ENCODE data around the gene CCDC92. TPM values are rescaled to one million over a fixed set of nuclear protein-coding genes. Genes with fewer than 3 reads are reported as not detected.

CCDC92 gene
- total RNA-seq, 1 donor from 2014 or later, result 45.6 TPM

- no peak for DNase-seq (ENCODE audit: low spot score)
These were observed 62.6 kb downstream of the CCDC92 start for GRCh38 chr12:123910057-123910456.

- DNase-seq (ENCODE audit: low spot score), result no peak
These were observed 63.5 kb downstream of the CCDC92 start for GRCh38 chr12:123908884-123909725.

GRCh38 chr12:123907726-123908476, 64.7 kb downstream of the CCDC92 start:
- no peak for DNase-seq (ENCODE audit: low spot score)

- DNase-seq (ENCODE audit: low spot score), result no peak
These were observed 65.8 kb downstream of the CCDC92 start for GRCh38 chr12:123906711-123907420.

GRCh38 chr12:123905319-123905925, 67.2 kb downstream of the CCDC92 start:
- peak; percentile 55 for DNase-seq (ENCODE audit: low spot score)

- no peak for DNase-seq (ENCODE audit: low spot score)
These were observed 69.1 kb downstream of the CCDC92 start for GRCh38 chr12:123903301-123904065.

- DNase-seq (ENCODE audit: low spot score), result no peak
These were observed 69.8 kb downstream of the CCDC92 start for GRCh38 chr12:123902821-123903220.

- no peak for DNase-seq (ENCODE audit: low spot score)
These were observed 71.7 kb downstream of the CCDC92 start for GRCh38 chr12:123900871-123901376.

- no peak for DNase-seq (ENCODE audit: low spot score)
These were observed 73.3 kb downstream of the CCDC92 start for GRCh38 chr12:123899368-123899767.

GRCh38 chr12:123898673-123899072, 74.0 kb downstream of the CCDC92 start:
- DNase-seq (ENCODE audit: low spot score), result no peak

- DNase-seq (ENCODE audit: low spot score), result no peak
These were observed 75.4 kb downstream of the CCDC92 start for GRCh38 chr12:123897221-123897620.

GRCh38 chr12:123896767-123897166, 75.9 kb downstream of the CCDC92 start:
- no peak for DNase-seq (ENCODE audit: low spot score)

- no peak for DNase-seq (ENCODE audit: low spot score)
These were observed 77.2 kb downstream of the CCDC92 start for GRCh38 chr12:123895451-123895850.

GRCh38 chr12:123894823-123895345, 77.7 kb downstream of the CCDC92 start:
- no peak for DNase-seq (ENCODE audit: low spot score)

- DNase-seq (ENCODE audit: low spot score), result no peak
These were observed 79.4 kb downstream of the CCDC92 start for GRCh38 chr12:123893276-123893675.

- no peak for DNase-seq (ENCODE audit: low spot score)
These were observed 79.8 kb downstream of the CCDC92 start for GRCh38 chr12:123892853-123893252.

GRCh38 chr12:123892180-123892559, 80.5 kb downstream of the CCDC92 start:
- DNase-seq (ENCODE audit: low spot score), result no peak

- DNase-seq (ENCODE audit: low spot score), result no peak
These were observed 81.0 kb downstream of the CCDC92 start for GRCh38 chr12:123891516-123892179.

GRCh38 chr12:123891011-123891410, 81.6 kb downstream of the CCDC92 start:
- no peak for DNase-seq (ENCODE audit: low spot score)

GRCh38 chr12:123890536-123890902, 82.1 kb downstream of the CCDC92 start:
- DNase-seq (ENCODE audit: low spot score), result peak; percentile 41
